Liver (tissue), 3 donors: ENCODE data around the gene FRMPD1.

ENCODE experiments used
- JUND ChIP-seq, 2 donors: IDR thresholded peaks; 2 replicates each; pipeline ENCODE4 v1.6.1; 2016; ENCODE audit warnings: antibody characterized with exemption in 2 of 2
- RXRA ChIP-seq, 2 donors: IDR thresholded peaks; 2 replicates each; pipeline ENCODE4 v1.6.1; 2017 to 2018; ENCODE audit warnings: antibody characterized with exemption in 2 of 2, mild to moderate bottlenecking in 1 of 2
- SP1 ChIP-seq: IDR thresholded peaks from 2 replicates; pipeline ENCODE4 v1.6.1; 2018; ENCODE audit warnings: antibody characterized with exemption, mild to moderate bottlenecking
- YY1 ChIP-seq: IDR thresholded peaks from 2 replicates; pipeline ENCODE4 v1.6.1; 2016; ENCODE audit warnings: antibody characterized with exemption, mild to moderate bottlenecking
- TF ChIP-seq, protein P1 (sequence below): fragments of 150-350 bp; IDR thresholded peaks from 2 replicates; pipeline ENCODE4 v1.5.1; 2017; ENCODE audit warnings: improper control_type of control experiment, low read depth, low read length; ENCODE audit not compliant: missing input control
- donor health status: healthy.
- donor health status: healthy.

DNA sequence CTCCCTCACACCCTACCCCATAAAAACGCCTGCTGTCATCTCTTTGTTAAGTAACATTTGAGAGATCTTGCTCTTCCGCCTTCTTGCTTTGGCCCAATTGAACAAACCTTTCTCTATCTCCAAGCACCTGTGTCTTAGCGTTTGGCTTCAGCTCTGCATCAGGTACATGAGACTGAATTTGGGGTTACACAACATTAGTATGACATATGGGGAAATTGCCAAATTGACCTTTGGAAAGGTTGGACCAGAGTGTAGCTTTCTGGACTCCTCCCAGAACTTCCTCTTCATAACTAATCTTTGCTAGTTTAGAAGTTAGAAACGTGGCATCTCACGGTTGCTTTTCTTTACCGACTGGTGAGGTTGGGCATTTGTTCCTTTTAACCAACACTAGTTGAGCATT lies 137.6 kb downstream of the FRMPD1 start:
- TF ChIP-seq SP1 (peak; percentile 33), RXRA (IDR thresholded peaks at IDR 0.05) (peak; percentile 27 to 55), YY1 (no peak), JUND (IDR thresholded peaks at IDR 0.05) (no peak)
- TF ChIP-seq, protein P1, sequence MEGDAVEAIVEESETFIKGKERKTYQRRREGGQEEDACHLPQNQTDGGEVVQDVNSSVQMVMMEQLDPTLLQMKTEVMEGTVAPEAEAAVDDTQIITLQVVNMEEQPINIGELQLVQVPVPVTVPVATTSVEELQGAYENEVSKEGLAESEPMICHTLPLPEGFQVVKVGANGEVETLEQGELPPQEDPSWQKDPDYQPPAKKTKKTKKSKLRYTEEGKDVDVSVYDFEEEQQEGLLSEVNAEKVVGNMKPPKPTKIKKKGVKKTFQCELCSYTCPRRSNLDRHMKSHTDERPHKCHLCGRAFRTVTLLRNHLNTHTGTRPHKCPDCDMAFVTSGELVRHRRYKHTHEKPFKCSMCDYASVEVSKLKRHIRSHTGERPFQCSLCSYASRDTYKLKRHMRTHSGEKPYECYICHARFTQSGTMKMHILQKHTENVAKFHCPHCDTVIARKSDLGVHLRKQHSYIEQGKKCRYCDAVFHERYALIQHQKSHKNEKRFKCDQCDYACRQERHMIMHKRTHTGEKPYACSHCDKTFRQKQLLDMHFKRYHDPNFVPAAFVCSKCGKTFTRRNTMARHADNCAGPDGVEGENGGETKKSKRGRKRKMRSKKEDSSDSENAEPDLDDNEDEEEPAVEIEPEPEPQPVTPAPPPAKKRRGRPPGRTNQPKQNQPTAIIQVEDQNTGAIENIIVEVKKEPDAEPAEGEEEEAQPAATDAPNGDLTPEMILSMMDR, result no peak
